Fibroblast of the conjunctiva (primary cell): ENCODE measurements around the gene PDE11A.

ENCODE experiments used
- DNase-seq: peaks from one replicate; pipeline ENCODE4 v3.0.0-alpha.2; 2010; ENCODE audit warnings: low read depth

The PDE11A gene

DNA sequence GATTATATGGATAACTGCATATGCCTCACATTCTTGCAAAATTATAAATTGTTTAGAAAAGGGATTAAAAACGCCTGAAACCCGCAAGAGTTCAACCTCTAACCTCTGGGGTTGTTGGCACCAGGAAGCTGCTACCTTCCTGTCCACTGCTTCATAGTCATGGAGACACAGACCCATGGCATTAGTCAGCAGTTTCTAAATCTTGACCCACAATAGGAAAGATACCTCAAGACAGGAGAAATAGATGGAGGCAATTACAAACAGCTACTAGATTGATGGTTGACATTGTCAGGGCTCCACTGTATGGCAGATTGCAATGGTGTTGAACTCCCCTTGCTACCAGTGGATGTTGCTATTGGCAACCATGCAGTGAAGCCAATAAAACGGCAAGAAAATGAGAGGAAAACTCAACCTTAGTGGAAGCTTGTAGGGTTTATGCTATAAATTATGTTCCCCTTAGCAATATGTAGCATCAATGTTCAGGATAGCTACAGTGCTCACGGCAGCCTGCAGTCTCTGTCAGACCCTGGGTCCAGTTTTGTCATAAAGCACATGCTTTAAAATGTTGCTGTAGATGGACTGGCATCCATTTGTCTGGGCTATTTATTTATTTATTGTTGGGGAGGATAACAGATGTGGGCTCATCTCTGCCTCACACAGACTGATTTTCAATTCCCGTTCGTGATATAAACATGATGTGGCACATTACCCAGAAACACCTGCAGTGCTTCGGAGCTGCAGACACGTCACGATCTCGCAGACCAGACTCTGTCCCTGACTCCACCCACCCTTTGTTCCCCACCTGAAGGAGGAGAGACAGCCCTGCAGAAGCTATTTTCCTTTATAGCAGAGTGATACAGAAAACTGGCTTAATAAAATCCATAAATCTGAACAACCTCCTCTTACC lies 446.6 kb downstream of the PDE11A start:
- DNase-seq = no peak

DNA sequence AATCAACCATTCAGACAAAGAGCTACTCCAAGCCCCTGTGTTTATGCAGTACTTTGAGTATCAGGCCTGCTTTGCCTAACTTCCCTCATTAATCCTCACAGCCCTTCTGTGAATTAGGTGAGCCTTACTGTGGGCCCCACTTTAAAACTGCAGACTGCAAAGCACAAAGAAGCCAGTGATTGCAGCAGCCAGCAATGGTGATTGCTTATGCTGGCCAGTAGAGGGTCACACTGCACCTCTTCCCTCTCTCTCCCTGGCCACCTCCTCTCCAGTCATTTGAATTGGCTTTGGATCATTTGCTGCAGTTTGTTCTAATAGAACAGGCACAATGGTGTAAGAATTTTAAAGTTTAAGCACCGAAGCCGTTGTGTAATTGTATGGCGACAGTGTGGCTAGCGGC lies 450.1 kb downstream of the PDE11A start:
- no peak for DNase-seq

DNA sequence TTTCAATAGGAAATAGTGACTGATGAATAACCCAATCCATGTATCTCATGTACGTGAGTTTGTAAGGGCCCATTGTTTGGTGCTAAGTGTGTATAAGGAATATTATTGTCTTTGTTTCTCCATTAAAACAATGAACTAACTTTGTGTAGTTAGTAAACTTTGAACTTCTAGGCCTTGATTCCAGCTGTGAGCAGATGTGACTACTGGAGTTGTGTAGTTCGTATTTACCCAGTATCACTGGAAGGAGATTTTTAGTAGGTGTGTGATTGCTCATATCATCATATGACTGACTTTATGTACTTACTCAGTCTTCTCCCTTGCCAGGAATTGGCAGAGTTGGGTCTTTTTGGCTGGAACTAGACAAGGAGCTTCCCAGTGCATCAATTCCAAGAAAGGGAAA lies 452.6 kb downstream of the PDE11A start:
- no peak for DNase-seq

- DNase-seq = no peak
Observed at GRCh38 chr2:177619461-177619860, 453.1 kb downstream of the PDE11A start.

- DNase-seq = peak; percentile 63
Observed at GRCh38 chr2:177618255-177619253, 454.0 kb downstream of the PDE11A start.

DNA sequence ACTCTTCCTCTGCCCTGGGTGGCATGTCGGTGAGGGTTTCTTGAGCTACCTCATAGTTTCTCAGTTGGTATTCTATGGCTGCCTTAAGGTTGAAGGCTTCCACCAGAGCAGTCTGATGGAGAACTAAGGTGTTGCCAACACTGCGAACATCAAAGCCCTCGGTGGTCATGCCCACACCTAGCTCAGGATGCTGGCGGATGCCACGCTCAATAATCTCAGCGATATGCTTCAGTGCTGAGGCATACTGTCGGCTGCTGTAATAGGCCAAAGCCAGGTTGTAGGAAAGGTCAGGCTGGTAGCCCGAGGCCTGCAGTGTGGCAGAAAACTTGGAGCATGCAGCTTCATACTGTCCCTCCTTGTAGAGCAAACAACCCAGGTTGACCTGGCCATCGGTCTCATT lies 454.7 kb downstream of the PDE11A start:
- no peak for DNase-seq

GRCh38 chr2:177616731-177617130 lies 455.8 kb downstream of the PDE11A start:
- no peak for DNase-seq

DNA sequence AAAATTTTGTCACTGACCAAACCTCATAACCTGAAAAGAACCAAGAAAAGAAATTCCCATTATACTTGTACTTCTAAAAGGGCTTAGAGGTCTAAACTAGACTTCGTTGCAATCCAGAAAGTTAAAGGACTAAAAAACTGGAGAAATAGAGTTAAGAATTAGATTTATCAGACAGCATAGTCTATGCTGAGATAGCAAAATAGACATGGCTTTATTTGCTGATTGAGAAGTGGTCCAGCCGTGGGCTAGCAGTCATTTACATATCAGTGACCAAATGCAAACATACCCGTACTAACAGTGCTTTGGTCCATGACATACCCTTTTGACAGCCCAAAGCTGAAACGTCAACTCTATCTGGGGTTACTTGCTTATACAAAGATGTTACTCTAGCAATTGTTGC lies 456.5 kb downstream of the PDE11A start:
- no peak for DNase-seq

DNA sequence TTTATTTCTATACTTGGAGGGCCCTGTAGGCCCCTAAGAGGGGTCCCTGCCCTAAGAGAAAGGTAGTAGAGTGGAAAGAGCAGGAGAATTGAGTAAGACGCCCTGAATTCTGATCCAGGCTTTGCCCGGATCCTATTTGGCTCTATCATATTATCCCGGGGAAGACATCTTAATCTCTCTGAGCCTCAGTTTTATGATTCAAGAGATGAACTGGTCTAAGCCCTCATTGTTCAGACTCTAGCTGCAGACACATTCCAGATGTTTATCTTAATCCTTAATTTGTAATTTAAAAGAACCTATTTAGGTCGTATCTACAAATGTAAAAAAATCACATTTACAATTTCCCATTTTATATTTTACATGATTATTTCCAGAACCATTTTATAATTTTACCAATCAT lies 459.9 kb downstream of the PDE11A start:
- no peak for DNase-seq

GRCh38 chr2:177611310-177611886 lies 461.2 kb downstream of the PDE11A start:
- DNase-seq = no peak

- DNase-seq = no peak
Observed at GRCh38 chr2:177610813-177611212, 461.8 kb downstream of the PDE11A start.

GRCh38 chr2:177606636-177607035 lies 465.9 kb downstream of the PDE11A start:
- DNase-seq = no peak

DNA sequence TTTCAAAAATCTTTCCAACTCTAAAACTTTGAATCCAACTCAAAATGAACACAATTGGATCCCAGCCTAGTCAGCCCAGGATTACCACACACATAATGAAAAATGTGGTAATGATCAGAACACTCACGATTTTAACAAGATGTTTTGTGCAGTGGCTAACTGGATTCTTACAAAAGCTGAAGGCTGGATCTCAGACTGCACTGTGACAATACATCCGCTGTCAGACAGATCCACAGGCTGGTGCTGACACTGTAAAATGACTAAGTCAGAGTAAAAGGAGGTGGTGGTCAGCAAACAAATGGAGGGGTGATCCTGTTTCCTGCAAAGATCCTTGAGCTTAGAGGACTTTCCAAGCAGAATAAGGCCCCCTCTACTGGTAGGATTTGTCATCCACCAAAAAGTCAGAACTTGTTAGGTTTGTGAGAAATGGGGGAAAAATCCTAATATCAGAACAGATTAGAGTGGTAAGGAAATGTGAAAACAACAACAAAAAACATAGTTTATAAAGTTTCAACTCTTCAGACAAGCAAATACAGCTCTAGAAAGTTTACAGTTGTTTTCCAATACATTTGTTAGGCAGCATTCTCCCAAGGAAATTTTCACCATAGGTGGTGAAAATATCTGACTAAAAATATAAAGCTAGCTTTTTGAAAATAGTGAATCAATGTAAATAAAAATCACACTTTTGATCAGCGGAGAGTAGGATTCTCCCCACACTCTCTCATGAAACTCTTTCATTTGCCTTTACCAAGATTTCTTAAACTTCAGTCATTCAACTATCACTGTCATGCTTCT lies 468.1 kb downstream of the PDE11A start:
- DNase-seq = peak; percentile 65

DNA sequence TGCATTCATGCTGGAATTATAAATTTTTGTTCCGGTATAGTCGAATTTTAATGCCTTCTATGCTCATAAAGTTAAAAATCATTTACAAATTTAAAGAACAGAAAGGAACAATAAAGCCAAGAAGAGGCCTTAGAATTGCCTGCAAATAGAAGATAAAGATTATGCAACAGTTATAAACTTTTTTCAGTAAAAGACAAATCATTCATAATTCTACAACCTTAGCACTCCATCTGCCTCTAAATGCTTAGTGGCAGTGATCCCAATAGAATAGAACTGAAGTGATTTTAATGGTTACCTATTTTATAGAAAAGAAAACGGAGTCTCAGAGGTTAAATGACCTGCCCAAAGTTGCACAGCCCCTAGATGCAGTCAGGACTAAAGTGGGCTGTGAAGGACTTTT lies 468.8 kb downstream of the PDE11A start:
- DNase-seq = no peak

GRCh38 chr2:177603181-177603580 lies 469.4 kb downstream of the PDE11A start:
- DNase-seq = no peak

GRCh38 chr2:177602611-177603164 lies 469.9 kb downstream of the PDE11A start:
- no peak for DNase-seq

GRCh38 chr2:177600917-177601316 lies 471.7 kb downstream of the PDE11A start:
- DNase-seq = no peak

DNA sequence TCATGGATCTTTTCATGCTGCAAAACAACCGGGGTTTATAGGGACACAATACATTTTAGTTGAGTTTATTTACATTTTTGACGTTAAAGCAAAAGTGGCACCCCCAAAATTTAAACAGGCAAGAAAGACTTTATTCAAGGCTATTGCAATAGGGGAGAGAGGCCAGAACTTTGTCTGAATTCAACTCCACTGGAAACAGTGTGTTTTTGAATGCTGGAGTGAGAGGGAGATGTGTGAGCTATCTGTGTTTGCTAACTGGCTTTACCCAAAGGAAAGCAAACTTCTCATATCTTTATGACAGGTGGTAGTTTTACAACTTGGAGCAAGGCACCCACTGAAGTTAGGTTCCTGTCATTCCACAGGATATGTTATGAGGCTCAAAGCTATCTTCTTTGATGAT lies 472.6 kb downstream of the PDE11A start:
- no peak for DNase-seq

- no peak for DNase-seq
Observed at GRCh38 chr2:177599139-177599688, 473.4 kb downstream of the PDE11A start.

- DNase-seq = peak; percentile 70
Observed at GRCh38 chr2:177598326-177599138, 474.0 kb downstream of the PDE11A start.
